IPS DF 6.9 (cell line): ENCODE results near the gene EXOC4.

Experiments
- DNase-seq: peaks from one replicate; pipeline ENCODE4 v3.0.0-alpha.2; 2013; ENCODE audit warnings: low read depth, low spot score
- H3K27ac ChIP-seq: one replicate; pipeline ENCODE4 v1.5.1; 2013; ENCODE audit warnings: low read length, control low read depth
- H3K27me3 ChIP-seq: 2 replicates; pipeline ENCODE4 v1.6.1; 2013; ENCODE audit warnings: mild to moderate bottlenecking, low read length; ENCODE audit not compliant: control insufficient read depth, insufficient read depth
- H3K36me3 ChIP-seq: 2 replicates; pipeline ENCODE4 v1.6.1; 2013; ENCODE audit warnings: low read length; ENCODE audit not compliant: control insufficient read depth, insufficient read depth
- H3K4me1 ChIP-seq: 2 replicates; pipeline ENCODE4 v1.6.1; 2013; ENCODE audit warnings: low read length; ENCODE audit not compliant: control insufficient read depth, insufficient read depth
- H3K4me3 ChIP-seq: 2 replicates; pipeline ENCODE4 v1.5.1; 2013; ENCODE audit warnings: mild to moderate bottlenecking, low read length
- H3K9me3 ChIP-seq: 2 replicates; pipeline ENCODE4 v1.6.1; 2013; ENCODE audit warnings: low read length, inconsistent platforms; ENCODE audit not compliant: control insufficient read depth, insufficient read depth
- WGBS: extraction: QIAGEN DNeasy Blood & Tissue Kit; methylation state at CpG from one replicate; pipeline ENCODE4 v1.1.7; 2013; ENCODE audit warnings: mixed read lengths, missing lambda C conversion rate; ENCODE audit not compliant: insufficient read length, insufficient coverage; 5-methylcytosine and 5-hydroxymethylcytosine counted together

EXOC4 gene

GRCh38 chr7:133971625-133972024 is 718.7 kb downstream of the EXOC4 start:
- Histone ChIP-seq H3K27ac (no peak overlapping the region), H3K36me3 (no peaks in the 10 kb centered on the region), H3K4me1 (no peaks in the 10 kb centered on the region), H3K4me3 (no peak overlapping the region), H3K9me3 (no peaks in the 10 kb centered on the region), H3K27me3 (no peaks in the 10 kb centered on the region)
- no CpG with 5 or more reads among the region's 2 CpGs for WGBS
- DNase-seq = no peak

GRCh38 chr7:133973710-133974109 is 720.8 kb downstream of the EXOC4 start:
- Histone ChIP-seq H3K4me3 (no peak overlapping the region), H3K4me1 (no peaks in the 10 kb centered on the region), H3K27me3 (no peaks in the 10 kb centered on the region), H3K36me3 (no peaks in the 10 kb centered on the region), H3K27ac (no peak overlapping the region), H3K9me3 (no peaks in the 10 kb centered on the region)
- no peak for DNase-seq
- no CpG with 5 or more reads among the region's 2 CpGs for WGBS

GRCh38 chr7:133975130-133975529 is 722.3 kb downstream of the EXOC4 start:
- Histone ChIP-seq H3K4me1 (no peaks in the 10 kb centered on the region), H3K27me3 (no peaks in the 10 kb centered on the region), H3K9me3 (no peaks in the 10 kb centered on the region), H3K36me3 (no peaks in the 10 kb centered on the region), H3K27ac (no peak overlapping the region), H3K4me3 (no peak overlapping the region)
- DNase-seq = no peak

GRCh38 chr7:133976140-133976539 is 723.3 kb downstream of the EXOC4 start:
- H3K4me1 ChIP-seq = no peaks in the 10 kb centered on the region
- H3K4me3 ChIP-seq = no peak overlapping the region
- no peaks in the 10 kb centered on the region for H3K9me3 ChIP-seq
- DNase-seq = no peak
- H3K36me3 ChIP-seq = no peaks in the 10 kb centered on the region
- H3K27ac ChIP-seq = no peak overlapping the region
- no peaks in the 10 kb centered on the region for H3K27me3 ChIP-seq
- WGBS = no CpG with 5 or more reads among the region's 1 CpG

GRCh38 chr7:133977409-133978274 is 724.8 kb downstream of the EXOC4 start:
- Histone ChIP-seq H3K4me1 (no peaks in the 10 kb centered on the region), H3K27ac (no peak overlapping the region), H3K4me3 (no peak overlapping the region), H3K36me3 (no peaks in the 10 kb centered on the region), H3K9me3 (no peaks in the 10 kb centered on the region), H3K27me3 (no peaks in the 10 kb centered on the region)
- WGBS = no CpG with 5 or more reads among the region's 4 CpGs
- no peak for DNase-seq

GRCh38 chr7:133978502-133979295 is 725.8 kb downstream of the EXOC4 start:
- no peak overlapping the region for H3K4me3 ChIP-seq
- no CpG with 5 or more reads among the region's 5 CpGs for WGBS
- no peaks in the 10 kb centered on the region for H3K9me3 ChIP-seq
- no peaks in the 10 kb centered on the region for H3K4me1 ChIP-seq
- H3K27me3 ChIP-seq = no peaks in the 10 kb centered on the region
- H3K27ac ChIP-seq = no peak overlapping the region
- DNase-seq = no peak
- no peaks in the 10 kb centered on the region for H3K36me3 ChIP-seq

- WGBS = no CpG with 5 or more reads among the region's 1 CpG
- Histone ChIP-seq H3K4me1 (no peaks in the 10 kb centered on the region), H3K36me3 (no peaks in the 10 kb centered on the region), H3K9me3 (no peaks in the 10 kb centered on the region), H3K4me3 (no peak overlapping the region), H3K27ac (no peak overlapping the region), H3K27me3 (no peaks in the 10 kb centered on the region)
- DNase-seq = no peak
Observed at GRCh38 chr7:133980804-133981203, 727.9 kb downstream of the EXOC4 start.

- Histone ChIP-seq H3K27ac (no peak overlapping the region), H3K36me3 (no peaks in the 10 kb centered on the region), H3K4me1 (no peaks in the 10 kb centered on the region), H3K27me3 (no peaks in the 10 kb centered on the region), H3K9me3 (no peaks in the 10 kb centered on the region), H3K4me3 (no peak overlapping the region)
- no peak for DNase-seq
- WGBS = no CpG with 5 or more reads among the region's 6 CpGs
Observed at GRCh38 chr7:133983685-133984419, 731.0 kb downstream of the EXOC4 start.

- Histone ChIP-seq H3K9me3 (no peaks in the 10 kb centered on the region), H3K4me1 (no peaks in the 10 kb centered on the region), H3K27ac (no peak overlapping the region), H3K36me3 (no peaks in the 10 kb centered on the region), H3K4me3 (no peak overlapping the region), H3K27me3 (no peaks in the 10 kb centered on the region)
- no peak for DNase-seq
- no CpG with 5 or more reads among the region's 1 CpG for WGBS
Observed at GRCh38 chr7:133985300-133985699, 732.4 kb downstream of the EXOC4 start.

GRCh38 chr7:133987582-133987981 is 734.7 kb downstream of the EXOC4 start:
- WGBS = no CpG with 5 or more reads among the region's 2 CpGs
- DNase-seq = no peak
- no peaks in the 10 kb centered on the region for H3K9me3 ChIP-seq

More at GRCh38 chr7:133987582-133987981, 734.7 kb downstream of the EXOC4 start:
- Histone ChIP-seq H3K27ac (no peak overlapping the region), H3K4me1 (no peaks in the 10 kb centered on the region), H3K27me3 (no peaks in the 10 kb centered on the region), H3K4me3 (no peak overlapping the region), H3K36me3 (no peaks in the 10 kb centered on the region)
